HL-60/S4 (cell line): ENCODE results near the gene CYTH1.

Source experiments
- in situ Hi-C: fragments of 300-500 bp; cut with MboI; formaldehyde crosslinking; loops from 2 replicates; pipeline ENCODE4 v1.14.3; 2022; ENCODE audit warnings: low sequenced_read_pairs

The CYTH1 gene

DNA sequence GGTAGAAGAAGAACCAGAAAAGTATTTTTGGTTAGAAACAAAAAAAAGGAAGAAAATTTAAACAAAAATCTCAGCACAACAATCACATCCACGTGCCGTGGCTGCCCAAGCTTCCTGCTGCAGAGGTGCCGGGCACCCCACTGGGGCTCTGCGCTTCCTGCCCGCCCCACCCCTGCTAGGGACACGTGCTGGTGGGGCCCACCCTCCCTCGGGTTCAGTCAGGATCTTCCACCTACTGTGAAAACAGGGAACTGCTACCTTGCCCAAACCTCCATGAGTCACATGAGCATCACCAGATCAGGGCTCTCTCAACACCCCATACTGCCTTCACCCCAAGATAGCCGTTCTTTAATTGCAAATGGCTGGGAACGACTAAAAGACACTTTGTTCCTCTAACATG, 24.4 kb upstream of the CYTH1 start:
- in situ Hi-C loops: no loop called here

- in situ Hi-C loops: no loop called here
Observed at GRCh38 chr17:78805301-78805700, 23.2 kb upstream of the CYTH1 start.

- in situ Hi-C loops: no loop called here
Observed at GRCh38 chr17:78804777-78805176, 22.7 kb upstream of the CYTH1 start.

- in situ Hi-C loops: no loop called here
Observed at GRCh38 chr17:78803186-78803845, 21.2 kb upstream of the CYTH1 start.

DNA sequence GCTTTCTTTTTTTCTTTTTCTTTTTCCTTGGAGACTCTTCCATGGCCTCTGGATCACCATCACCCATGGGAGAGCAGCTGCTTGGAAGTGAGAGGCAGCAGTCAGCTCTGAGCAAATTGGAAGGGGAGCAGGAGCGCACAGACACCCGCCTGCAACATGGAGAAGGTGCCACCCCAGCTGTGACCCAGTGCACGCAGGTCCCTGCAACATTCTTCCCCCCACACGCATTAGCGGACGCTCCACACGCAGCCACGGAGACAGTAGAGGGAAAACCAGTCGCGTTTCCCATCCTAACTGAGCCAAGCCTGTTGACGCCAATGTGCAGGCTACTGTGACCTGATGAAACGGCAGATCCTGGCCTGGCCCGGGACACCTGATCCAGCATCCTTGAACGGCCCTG, 20.4 kb upstream of the CYTH1 start:
- in situ Hi-C loops: no loop called here

- in situ Hi-C loops: no loop called here
Observed at GRCh38 chr17:78802008-78802407, 19.9 kb upstream of the CYTH1 start.

DNA sequence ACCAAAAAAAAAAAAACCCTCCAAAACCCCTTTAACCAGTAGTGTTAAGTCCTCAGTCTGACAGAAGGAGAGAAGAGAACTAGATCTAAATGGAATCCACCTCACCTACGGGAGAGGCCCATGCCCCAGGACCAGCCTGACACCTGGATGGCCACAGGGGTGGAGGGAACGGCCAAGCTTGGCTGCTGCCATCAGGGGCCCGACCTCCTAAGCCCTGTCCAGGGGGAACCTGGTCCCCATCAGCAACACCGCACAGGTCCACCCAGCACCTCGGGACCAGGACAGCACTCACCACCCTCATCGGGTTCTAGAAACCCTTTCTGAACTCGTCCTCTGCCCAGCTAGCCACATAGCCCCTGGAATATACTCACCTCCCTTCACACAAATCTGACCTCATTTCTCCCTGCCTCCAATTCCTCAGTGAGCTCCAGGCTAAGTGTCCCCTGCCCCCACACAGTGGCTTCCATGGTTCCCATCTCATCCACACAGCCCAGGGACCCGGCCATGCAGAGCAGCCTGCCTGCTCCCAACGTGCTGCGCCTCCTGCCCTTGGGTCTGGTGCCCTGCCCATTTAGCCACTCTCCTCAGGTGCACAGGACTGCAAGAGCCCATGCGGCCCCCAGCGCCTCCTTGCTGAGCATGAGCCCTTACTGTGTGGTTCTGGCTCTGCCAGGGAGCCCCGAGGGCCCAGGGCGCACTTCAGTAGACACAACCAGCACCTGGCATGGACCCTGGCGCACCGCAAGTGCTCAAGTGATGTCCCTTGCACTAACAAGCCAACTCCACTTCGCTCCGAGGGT, 18.3 kb upstream of the CYTH1 start:
- in situ Hi-C loops: no loop called here

DNA sequence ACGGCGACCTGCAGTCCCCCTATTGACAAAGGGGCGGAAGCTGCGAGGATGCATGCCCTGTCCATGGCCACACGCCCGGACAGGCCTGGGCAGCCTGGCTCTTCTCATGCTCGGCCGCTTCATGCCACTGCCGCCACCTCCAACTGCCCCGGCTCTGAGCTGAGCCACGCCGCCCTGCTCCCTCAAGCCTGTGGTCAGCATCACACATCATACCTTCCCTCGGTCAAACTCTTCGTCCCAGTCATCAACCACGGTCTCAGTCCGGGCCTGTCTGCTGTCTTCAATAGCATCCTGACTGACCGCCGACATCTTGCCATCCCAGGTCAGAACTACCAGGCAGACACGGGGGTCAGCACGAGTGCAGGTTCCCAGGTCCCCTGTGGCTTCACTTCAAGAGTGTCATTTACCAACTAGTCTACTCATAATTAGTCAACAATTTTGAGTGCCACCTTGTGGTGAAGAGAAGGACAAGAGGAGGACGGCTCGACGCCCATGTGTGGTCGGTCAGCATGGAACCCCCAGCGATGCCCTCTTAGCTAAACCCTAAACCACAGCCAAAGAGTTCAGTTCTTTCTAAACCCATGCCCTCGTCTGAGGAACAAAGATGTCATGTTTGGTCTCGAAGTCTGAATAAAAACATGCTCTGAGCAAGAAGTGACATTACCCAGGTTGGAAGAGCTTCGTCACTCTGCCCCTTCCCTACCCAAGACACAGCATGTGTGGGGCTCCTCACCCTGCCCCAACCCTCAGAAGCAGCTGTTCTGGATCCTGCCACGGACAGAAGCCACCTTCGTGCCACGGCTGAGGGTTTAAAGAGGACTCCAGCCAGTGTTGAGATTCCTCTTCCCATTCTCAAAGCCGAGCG, 16.9 kb upstream of the CYTH1 start:
- in situ Hi-C loops: no loop called here

- in situ Hi-C loops: no loop called here
Observed at GRCh38 chr17:78797691-78798585, 15.9 kb upstream of the CYTH1 start.

DNA sequence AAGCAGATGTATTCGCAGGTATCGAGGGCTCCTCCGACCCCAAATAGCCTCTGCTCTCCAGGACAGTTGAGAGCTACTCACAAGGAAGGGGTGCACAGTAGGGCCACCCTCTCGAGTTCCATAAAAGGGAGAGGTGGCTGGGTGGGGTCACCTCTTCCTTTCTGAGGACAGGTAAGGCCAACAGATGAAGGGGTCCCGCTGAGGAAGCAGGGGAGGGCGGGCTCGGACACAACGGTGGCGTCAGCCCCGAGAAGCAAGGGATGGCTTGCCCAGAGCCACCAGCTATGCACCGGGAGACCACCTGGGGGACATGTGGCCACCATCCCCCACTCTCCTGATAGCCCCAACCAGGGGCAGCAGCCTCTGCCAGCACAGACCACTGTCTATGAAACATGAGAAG, 15.1 kb upstream of the CYTH1 start:
- in situ Hi-C loops: no loop called here

- in situ Hi-C loops: no loop called here
Observed at GRCh38 chr17:78796517-78796900, 14.4 kb upstream of the CYTH1 start.

- in situ Hi-C loops: no loop called here
Observed at GRCh38 chr17:78795861-78796516, 13.9 kb upstream of the CYTH1 start.

GRCh38 chr17:78794864-78795640, 13.0 kb upstream of the CYTH1 start:
- in situ Hi-C loops: no loop called here

- in situ Hi-C loops: no loop called here
Observed at GRCh38 chr17:78794399-78794798, 12.3 kb upstream of the CYTH1 start.

- in situ Hi-C loops: no loop called here
Observed at GRCh38 chr17:78793968-78794367, 11.9 kb upstream of the CYTH1 start.

- in situ Hi-C loops: no loop called here
Observed at GRCh38 chr17:78793415-78793814, 11.3 kb upstream of the CYTH1 start.

GRCh38 chr17:78791840-78792709, 10.0 kb upstream of the CYTH1 start:
- in situ Hi-C loops: no loop called here

DNA sequence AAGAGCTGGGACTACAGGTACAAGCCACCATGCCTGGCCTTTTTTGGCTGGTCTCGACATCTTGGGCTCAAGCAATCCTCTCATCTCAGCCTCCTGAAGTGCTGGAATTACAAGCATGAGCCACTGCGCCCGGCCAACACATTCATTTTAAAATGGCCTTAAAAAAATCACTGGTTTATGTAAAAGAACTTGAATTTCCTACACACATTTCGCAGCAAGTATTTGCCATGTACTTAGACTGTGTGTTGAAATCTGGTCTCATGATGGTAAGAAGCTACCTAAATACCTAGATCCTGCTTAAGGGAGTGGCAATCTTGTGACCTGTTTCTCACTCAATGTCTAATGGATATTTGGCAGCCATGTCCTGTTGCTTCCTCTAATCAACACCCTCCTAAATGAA, 8.5 kb upstream of the CYTH1 start:
- in situ Hi-C loops: no loop called here
